IMR-90 (cell line): ENCODE results near the gene RAB11FIP4. TPM values are rescaled to one million over a fixed set of nuclear protein-coding genes. Genes with fewer than 3 reads are reported as not detected.

ENCODE experiments used
- ATAC-seq: fragments of 200-7000 bp; cut with Tn5 transposase; 2 replicates; pipeline ENCODE4 v1.9.1; 2020; ENCODE audit warnings: low read depth, mild to moderate bottlenecking, moderate library complexity
- BruUV-seq: library from RNA; stranded (reverse); fragments of 400-500 nt; replicated peaks from 2 replicates; lab custom pipeline; 2021; lab: Mats Ljungman, UMichigan
- CTCF ChIA-PET: fragments of 300-600 bp; formaldehyde crosslinking; extraction: SDS; loops from one replicate; lab custom pipeline; 2021; ENCODE audit warnings: antibody characterized with exemption; lab: Yijun Ruan, JAX
- POLR2A ChIA-PET: fragments of 300-600 bp; sonication (Branson Sonifier 250); formaldehyde crosslinking; loops from one replicate; lab custom pipeline; 2022; ENCODE audit warnings: antibody characterized with exemption; ENCODE audit not compliant: unreplicated experiment; lab: Charles Lee
- DNase-seq: peaks from one replicate; pipeline ENCODE4 v3.0.0; 2013
- H2AFZ ChIP-seq: replicated peaks from 2 replicates; pipeline ENCODE3; 2013; ENCODE audit warnings: low read length, mild to moderate bottlenecking; ENCODE audit not compliant: poor library complexity
- H2AK5ac ChIP-seq: 2 replicates; pipeline ENCODE4 v1.6.1; 2013; ENCODE audit warnings: low read depth, low read length, inconsistent platforms
- H2AK9ac ChIP-seq: replicated peaks from 2 replicates; pipeline ENCODE3; 2013; ENCODE audit warnings: mild to moderate bottlenecking, low read depth, low read length, moderate library complexity; ENCODE audit not compliant: poor library complexity
- H2BK120ac ChIP-seq: 2 replicates; pipeline ENCODE4 v1.6.1; 2013; ENCODE audit warnings: low read depth, low read length, inconsistent platforms
- H2BK15ac ChIP-seq: 3 replicates; pipeline ENCODE4 v1.6.1; 2013; ENCODE audit warnings: low read depth, low read length, inconsistent platforms
- H2BK20ac ChIP-seq: 2 replicates; pipeline ENCODE4 v1.6.1; 2013; ENCODE audit warnings: low read depth, mild to moderate bottlenecking, inconsistent platforms, low read length, moderate library complexity
- H2BK5ac ChIP-seq: 2 replicates; pipeline ENCODE4 v1.6.1; 2013; ENCODE audit warnings: mild to moderate bottlenecking, low read depth, low read length, inconsistent platforms; ENCODE audit not compliant: poor library complexity, severe bottlenecking
- H3K14ac ChIP-seq: replicated peaks from 2 replicates; pipeline ENCODE4 v1.6.1; 2013; ENCODE audit warnings: low read depth, low read length, inconsistent platforms
- H3K18ac ChIP-seq: 2 replicates; pipeline ENCODE4 v1.6.1; 2013; ENCODE audit warnings: low read depth, low read length, control low read depth
- H3K23ac ChIP-seq: 2 replicates; pipeline ENCODE4 v1.6.1; 2013; ENCODE audit warnings: low read depth, low read length, inconsistent platforms
- H3K27ac ChIP-seq: 2 replicates; pipeline ENCODE4 v1.5.1; 2013; ENCODE audit warnings: mild to moderate bottlenecking, control low read depth, low read length; ENCODE audit not compliant: insufficient read depth
- H3K27me3 ChIP-seq: 2 replicates; pipeline ENCODE4 v1.6.1; 2013; ENCODE audit warnings: low read length; ENCODE audit not compliant: control insufficient read depth, insufficient read depth
- H3K36me3 ChIP-seq: 2 replicates; pipeline ENCODE4 v1.6.1; 2013; ENCODE audit warnings: low read length, mixed read lengths; ENCODE audit not compliant: control insufficient read depth, insufficient read depth
- H3K4ac ChIP-seq: 2 replicates; pipeline ENCODE4 v1.6.1; 2013; ENCODE audit warnings: low read depth, low read length, inconsistent platforms
- H3K4me1 ChIP-seq: 2 replicates; pipeline ENCODE4 v1.6.1; 2013; ENCODE audit warnings: low read length, mixed read lengths; ENCODE audit not compliant: control insufficient read depth, insufficient read depth
- H3K4me2 ChIP-seq: 2 replicates; pipeline ENCODE4 v1.6.1; 2013; ENCODE audit warnings: low read depth, mild to moderate bottlenecking, control low read depth, low read length, moderate library complexity
- H3K4me3 ChIP-seq: 2 replicates; pipeline ENCODE4 v1.5.1; 2013; ENCODE audit warnings: low read depth, mild to moderate bottlenecking, control low read depth, low read length, moderate library complexity; ENCODE audit not compliant: insufficient read depth
- H3K56ac ChIP-seq: 2 replicates; pipeline ENCODE4 v1.6.1; 2013; ENCODE audit warnings: low read length, inconsistent platforms; ENCODE audit not compliant: insufficient read depth; ENCODE audit errors: extremely low read depth
- H3K79me1 ChIP-seq, 2 experiments: 2 replicates each; pipeline ENCODE4 v1.6.1; 2013; ENCODE audit warnings: low read length in 2 of 2, inconsistent platforms in 1 of 2, low read depth in 1 of 2
- H3K9ac ChIP-seq: 2 replicates; pipeline ENCODE4 v1.6.1; 2013; ENCODE audit warnings: low read depth, low read length, control low read depth
- H3K9me1 ChIP-seq: 2 replicates; pipeline ENCODE4 v1.6.1; 2013; ENCODE audit warnings: low read length, inconsistent platforms; ENCODE audit not compliant: insufficient read depth
- H3K9me3 ChIP-seq: 2 replicates; pipeline ENCODE4 v1.6.1; 2013; ENCODE audit warnings: low read length; ENCODE audit not compliant: control insufficient read depth, insufficient read depth
- H4K20me1 ChIP-seq: 2 replicates; pipeline ENCODE4 v1.6.1; 2013; ENCODE audit warnings: low read length, inconsistent platforms; ENCODE audit not compliant: insufficient read depth
- H4K5ac ChIP-seq: 2 replicates; pipeline ENCODE4 v1.6.1; 2013; ENCODE audit warnings: mild to moderate bottlenecking, low read depth, low read length, control low read depth
- H4K8ac ChIP-seq, 2 experiments: 2 replicates each; pipeline ENCODE4 v1.6.1; 2013; ENCODE audit warnings: low read depth in 2 of 2, low read length in 2 of 2, control low read depth in 1 of 2, inconsistent platforms in 1 of 2
- H4K91ac ChIP-seq: 2 replicates; pipeline ENCODE4 v1.6.1; 2013; ENCODE audit warnings: low read depth, low read length, inconsistent platforms; ENCODE audit not compliant: insufficient read depth
- CEBPB ChIP-seq: IDR thresholded peaks from 2 replicates; pipeline ENCODE4 v1.6.1; 2012; ENCODE audit warnings: low read depth, low read length, improper control_type of control experiment
- CTCF ChIP-seq: conservative IDR thresholded peaks from 2 replicates; pipeline ENCODE4 v1.5.1; 2012; ENCODE audit warnings: mild to moderate bottlenecking, low read depth, low read length, improper control_type of control experiment
- FOS ChIP-seq: fragments of 150-350 bp; IDR thresholded peaks from 2 replicates; pipeline ENCODE4 v1.6.1; 2016; ENCODE audit warnings: low read depth, low read length
- RAD21 ChIP-seq: IDR thresholded peaks from 2 replicates; pipeline ENCODE4 v1.6.1; 2012; ENCODE audit warnings: low read length, improper control_type of control experiment
- RFX5 ChIP-seq: IDR thresholded peaks from 2 replicates; pipeline ENCODE4 v1.8.0; 2012; ENCODE audit warnings: low read depth, mild to moderate bottlenecking, low read length, moderate library complexity
- WGBS, 2 experiments: methylation state at CpG; one replicate each; pipeline versions ENCODE4 v1.1.5 to v1.1.7; 2013; ENCODE audit warnings: missing lambda C conversion rate in 2 of 2; ENCODE audit not compliant: insufficient read length in 1 of 2; ENCODE audit errors: extremely low coverage in 2 of 2; 5-methylcytosine and 5-hydroxymethylcytosine counted together
- dilution Hi-C: fragments of 300-500 bp; cut with HindIII; formaldehyde crosslinking; loops from one replicate; pipeline ENCODE4 v1.14.3; 2018; ENCODE audit warnings: low sequenced_read_pairs; ENCODE audit not compliant: unreplicated experiment
- in situ Hi-C: fragments of 300-500 bp; cut with MboI; formaldehyde crosslinking; loops from 3 replicates; pipeline ENCODE4 v1.14.3; 2019; ENCODE audit warnings: low sequenced_read_pairs, inconsistent platforms, mixed read lengths
- intact Hi-C: fragments of 100-400 bp; cut with micrococcal nuclease; formaldehyde crosslinking; loops from 2 replicates; pipeline ENCODE4 v1.10.0; 2022
- polyA plus RNA-seq, 3 experiments: library from polyadenylated mRNA; depleted of rRNA; stranded (reverse); fragments of >200 nt; gene quantifications; 2 replicates each; pipeline ENCODE4 v1.2.3, GENCODE V29; 2012; ENCODE audit warnings: low replicate concordance in 1 of 3
- total RNA-seq: library from RNA; depleted of rRNA; stranded (reverse); fragments of >200 nt; gene quantifications from 2 replicates; pipeline ENCODE4 v1.2.3, GENCODE V29; 2012
- TF ChIP-seq, protein P1 (sequence below): fragments of 150-350 bp; IDR thresholded peaks from 2 replicates; pipeline ENCODE4 v1.6.1; 2017; ENCODE audit warnings: mild to moderate bottlenecking, antibody characterized with exemption, low read length, low read depth

The RAB11FIP4 gene
- total and polyA plus RNA-seq, 2 of the 4 experiments (the other 2 are of a cell fraction): 0.68 to 1.1 TPM

- H2AFZ ChIP-seq: no peak overlapping the region
- H3K27ac ChIP-seq: no peak overlapping the region
- no peak overlapping the region for H3K4me3 ChIP-seq
- TF ChIP-seq, protein P1, sequence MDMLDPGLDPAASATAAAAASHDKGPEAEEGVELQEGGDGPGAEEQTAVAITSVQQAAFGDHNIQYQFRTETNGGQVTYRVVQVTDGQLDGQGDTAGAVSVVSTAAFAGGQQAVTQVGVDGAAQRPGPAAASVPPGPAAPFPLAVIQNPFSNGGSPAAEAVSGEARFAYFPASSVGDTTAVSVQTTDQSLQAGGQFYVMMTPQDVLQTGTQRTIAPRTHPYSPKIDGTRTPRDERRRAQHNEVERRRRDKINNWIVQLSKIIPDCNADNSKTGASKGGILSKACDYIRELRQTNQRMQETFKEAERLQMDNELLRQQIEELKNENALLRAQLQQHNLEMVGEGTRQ: no peak
- no peak for TF ChIP-seq CTCF
- no peak for TF ChIP-seq RAD21
- no peak for TF ChIP-seq RFX5
- no peak for TF ChIP-seq FOS
- no peak for TF ChIP-seq CEBPB
- no peaks in the 10 kb centered on the region; the same call in none of the 2 replicates for H4K20me1 ChIP-seq
- dilution Hi-C loops: no loop called here
- H2BK15ac ChIP-seq: no peak overlapping the region
- in situ Hi-C loops: no loop called here
- peaks cover 28% of the 10 kb centered on the region for H3K27me3 ChIP-seq
- H3K9me3 ChIP-seq: no peaks in the 10 kb centered on the region
- no peaks in the 10 kb centered on the region; the same call in 1 of the 2 replicates for H3K36me3 ChIP-seq
- peaks cover 2% of the 10 kb centered on the region; the same call in 1 of the 2 replicates for H3K4me1 ChIP-seq
- no peak overlapping the region for H3K9ac ChIP-seq
- H3K23ac ChIP-seq: no peak overlapping the region
- H3K14ac ChIP-seq: no peak overlapping the region
- H2BK20ac ChIP-seq: no peak overlapping the region
- no peak overlapping the region for H3K4ac ChIP-seq
- no peak overlapping the region for H4K8ac ChIP-seq
- 81% methylated on average over 5 of the region's 12 CpGs; no CpG with 5 or more reads in 1 of the 2 experiments for WGBS, 2 experiments
- no peak for ATAC-seq
- H2AK9ac ChIP-seq: no peak overlapping the region
- H2BK120ac ChIP-seq: no peak overlapping the region
- H2BK5ac ChIP-seq: no peak overlapping the region
- BruUV-seq: no TSS peak
- no peak overlapping the region for H3K4me2 ChIP-seq
- intact Hi-C loops: no loop called here
- no peak overlapping the region for H3K56ac ChIP-seq
- no peak for DNase-seq
- H3K9me1 ChIP-seq: peaks cover 5% of the 10 kb centered on the region
- no peaks in the 10 kb centered on the region for H3K79me1 ChIP-seq
- ChIA-PET CTCF (no interaction called here), POLR2A (interaction anchor here (0.6 kb wide), 1 partner anchor 140 kb away, joined by 3 read pairs; no protein-coding TSS in a partner anchor)
- H2AK5ac ChIP-seq: no peak overlapping the region
- no peak overlapping the region for H4K91ac ChIP-seq
- H3K18ac ChIP-seq: no peak overlapping the region
- no peak overlapping the region for H4K5ac ChIP-seq
Observed at GRCh38 chr17:31387438-31387837, 4.0 kb upstream of the RAB11FIP4 start.
